NCI-H2196 (cell line): ENCODE measurements around the gene KCNJ5.
A peak's percentile ranks its signal among the peaks of the same experiment; 100 is the strongest.

Experiments used
- DNase-seq: peaks from one replicate; lab custom pipeline; 2025; ENCODE audit not compliant: unreplicated experiment; lab: John Stamatoyannopoulos, UW

KCNJ5 gene

DNA sequence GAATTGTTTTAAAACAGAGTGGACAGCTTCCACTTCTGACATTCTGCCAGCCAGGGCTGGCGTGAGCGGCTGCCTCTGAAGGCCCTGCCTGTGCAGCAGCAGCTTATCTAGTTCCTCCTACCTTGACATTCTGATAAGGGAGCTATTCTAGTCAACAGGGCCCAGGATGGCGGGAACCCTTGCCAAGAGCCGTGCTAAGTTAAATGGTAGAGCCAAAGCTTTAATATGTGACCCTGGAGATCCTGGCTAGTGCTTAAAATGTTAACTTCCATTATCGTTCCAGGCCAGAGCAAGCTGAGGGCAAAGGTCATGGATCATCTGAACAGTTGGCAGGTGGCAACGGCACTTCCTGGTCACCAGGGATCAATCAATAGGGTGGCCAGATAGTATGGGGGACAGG, 3.5 kb downstream of the KCNJ5 start:
- DNase-seq: peak; percentile 17

DNA sequence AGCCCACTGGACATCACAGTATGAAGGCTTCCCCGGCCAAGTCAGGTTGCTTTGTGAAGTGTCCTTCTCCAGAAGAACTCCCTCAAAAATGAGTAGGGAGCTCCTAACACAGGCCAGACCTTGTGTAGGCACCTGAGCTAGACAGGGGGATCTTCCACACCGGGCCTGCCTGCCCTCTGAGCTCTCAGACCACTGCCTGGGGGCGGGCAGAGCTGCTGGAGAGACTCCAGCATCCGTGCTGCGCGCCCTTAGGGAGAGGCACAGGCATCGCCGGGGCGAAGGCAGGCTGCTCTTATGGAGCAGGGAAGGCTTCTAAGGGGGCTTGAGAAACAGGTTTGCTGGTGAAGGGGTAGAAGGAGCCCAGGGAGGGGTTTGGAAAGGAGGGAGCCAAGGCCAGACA, 4.4 kb downstream of the KCNJ5 start:
- no peak for DNase-seq

DNA sequence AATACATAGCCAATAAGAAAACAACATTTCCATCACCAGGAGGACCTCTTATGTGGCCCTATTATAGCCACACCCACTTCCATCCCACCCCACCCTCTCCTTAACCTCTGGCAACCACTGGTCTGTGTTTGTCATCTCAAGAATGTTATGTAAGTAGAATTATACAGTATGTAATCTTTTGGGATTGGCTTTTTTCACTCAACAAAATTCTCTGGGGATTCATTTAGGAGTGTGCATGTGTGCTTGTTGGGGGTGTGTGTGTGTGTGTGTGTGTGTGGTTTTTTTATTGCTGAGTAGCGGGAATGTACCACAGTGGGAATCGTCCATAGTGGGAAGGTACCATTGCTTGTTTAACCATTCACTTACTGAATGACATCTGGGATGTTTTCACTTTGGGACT, 5.2 kb downstream of the KCNJ5 start:
- DNase-seq: no peak

DNA sequence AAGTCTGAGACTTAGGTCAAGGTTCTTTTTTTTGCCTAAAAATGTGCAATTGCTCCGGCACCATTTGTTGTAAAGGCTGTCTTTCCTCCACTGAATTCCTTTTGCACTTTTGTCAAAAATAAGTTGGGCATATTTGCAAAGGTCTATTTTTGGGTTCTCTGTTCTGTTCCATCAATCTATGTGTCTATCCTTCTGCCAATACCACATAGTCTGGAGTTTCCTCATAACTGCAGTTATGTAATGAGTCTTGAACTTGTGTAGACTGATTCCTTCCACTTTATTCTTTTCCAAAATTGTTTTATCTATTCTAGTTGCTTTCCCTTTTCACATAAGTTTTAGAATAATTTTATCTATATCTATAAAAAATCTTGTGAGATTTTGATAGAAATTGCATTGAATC, 6.7 kb downstream of the KCNJ5 start:
- DNase-seq: no peak

DNA sequence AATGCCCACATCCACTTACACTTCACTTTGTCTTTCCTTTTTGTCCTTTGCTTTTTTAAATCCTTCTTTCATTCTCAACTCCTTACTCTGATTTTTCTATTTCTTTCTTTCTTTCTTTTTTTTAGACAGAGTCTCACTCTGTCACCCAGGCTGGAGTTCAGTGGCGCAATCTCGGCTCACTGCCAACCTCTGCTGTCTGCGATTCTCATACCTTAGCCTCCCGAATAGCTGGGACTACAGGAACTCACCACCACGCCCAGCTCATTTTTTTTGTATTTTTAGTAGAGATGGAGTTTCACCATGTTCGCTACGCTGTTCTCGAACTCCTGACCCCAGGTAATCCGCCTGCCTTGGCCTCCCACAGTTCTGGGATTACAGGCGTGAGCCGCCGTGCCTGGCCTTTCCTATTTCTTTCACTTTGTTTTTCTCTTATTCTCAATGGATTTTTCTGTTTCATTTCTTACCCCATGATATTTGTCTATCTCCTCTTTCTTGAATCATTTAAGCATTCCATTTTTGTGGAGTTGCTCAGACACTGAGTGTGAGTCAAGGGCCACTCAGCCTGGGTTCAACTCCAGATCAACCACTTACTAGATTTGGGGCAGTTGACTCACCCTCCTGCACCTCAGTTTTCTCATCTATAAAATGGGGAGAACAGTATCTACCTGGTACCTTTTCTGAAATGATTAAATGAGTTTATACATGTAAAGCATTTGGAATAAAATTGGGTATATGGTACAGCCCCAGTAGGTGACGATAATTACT, 7.6 kb downstream of the KCNJ5 start:
- DNase-seq: no peak

DNA sequence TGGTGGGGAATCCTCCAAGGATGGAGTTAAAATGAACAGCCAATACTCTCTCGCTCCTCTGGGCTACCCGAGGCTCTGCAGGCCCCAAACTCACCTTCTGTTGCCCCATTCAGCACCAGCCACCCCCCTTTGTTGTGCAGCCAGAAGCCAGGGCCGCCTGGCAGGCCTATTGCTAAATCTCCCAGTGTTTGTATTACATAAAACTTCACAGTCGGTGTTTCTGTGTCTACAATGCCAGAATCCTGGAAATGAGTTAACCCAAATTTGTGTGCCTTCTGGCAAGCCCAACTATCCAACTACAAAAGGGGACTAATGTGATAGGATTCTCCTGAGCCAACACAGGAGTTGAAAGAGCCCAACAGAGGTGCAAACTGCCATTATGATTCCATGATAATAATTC, 9.3 kb downstream of the KCNJ5 start:
- no peak for DNase-seq

DNA sequence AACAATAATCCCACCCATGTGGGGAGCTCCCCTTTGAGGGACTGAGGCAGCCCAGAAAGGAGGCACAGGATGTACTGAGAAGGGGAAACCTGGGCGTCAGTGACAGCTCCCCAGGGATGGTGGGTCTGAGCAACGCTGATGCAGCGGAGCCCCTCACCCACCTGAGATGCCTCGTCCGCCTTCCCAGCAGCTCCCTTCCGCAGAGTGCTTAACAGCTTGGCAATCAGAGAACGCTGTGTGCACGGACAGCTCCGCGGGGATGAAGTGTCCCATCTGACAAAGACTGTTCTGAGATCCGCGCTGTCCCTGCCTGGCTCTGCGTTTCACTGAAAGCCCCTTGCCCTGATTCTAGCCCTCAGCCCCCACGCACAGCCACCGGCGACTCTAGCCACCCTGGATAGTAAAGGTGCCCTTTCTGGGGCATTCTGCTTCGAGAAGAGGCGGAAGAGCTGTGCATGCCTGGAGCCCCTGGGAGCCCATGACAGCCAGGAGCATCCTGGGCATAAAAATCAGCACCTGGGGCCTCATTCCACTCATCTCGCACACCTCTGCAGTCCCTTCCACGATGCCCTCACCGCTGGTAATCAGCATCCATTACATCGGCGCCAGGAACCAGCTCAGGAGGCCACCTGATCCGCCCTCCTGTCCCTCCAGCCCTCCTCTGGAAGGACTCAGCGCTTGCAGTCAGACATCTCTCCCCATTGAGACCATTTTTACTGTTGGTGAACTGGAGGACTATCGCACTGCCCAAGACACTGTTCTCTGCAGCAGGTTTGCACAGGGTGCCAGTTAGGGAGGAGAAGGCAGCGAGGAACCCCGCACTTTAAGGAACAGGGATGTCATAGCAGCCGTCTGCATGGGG, 10.7 kb downstream of the KCNJ5 start:
- DNase-seq: no peak

DNA sequence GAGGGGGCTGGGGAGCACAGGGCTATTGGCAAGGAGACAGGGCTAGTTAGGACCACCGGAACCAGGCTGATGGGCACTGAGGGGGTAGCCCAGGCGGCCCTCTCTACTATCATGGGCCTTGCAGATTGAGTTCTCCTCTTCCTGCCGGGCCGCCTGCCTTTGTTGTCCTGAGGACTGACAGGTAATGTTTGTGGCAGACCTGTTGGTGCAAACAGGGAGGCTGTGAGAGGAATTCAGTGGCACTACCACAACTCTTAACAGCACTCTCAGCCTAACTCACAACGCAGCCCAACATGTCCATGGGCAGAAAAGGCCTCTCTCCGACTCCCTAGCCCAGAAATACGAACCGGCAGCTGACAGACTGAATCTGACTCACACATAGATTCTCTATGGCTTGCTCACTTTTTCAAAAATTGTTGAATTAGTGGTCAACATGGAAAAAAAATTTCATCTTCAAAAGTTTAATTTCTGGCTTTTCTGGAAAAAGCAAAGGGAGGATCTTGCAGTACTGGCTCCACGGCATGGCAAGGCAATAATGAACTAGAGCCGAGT, 11.4 kb downstream of the KCNJ5 start:
- DNase-seq: no peak

DNA sequence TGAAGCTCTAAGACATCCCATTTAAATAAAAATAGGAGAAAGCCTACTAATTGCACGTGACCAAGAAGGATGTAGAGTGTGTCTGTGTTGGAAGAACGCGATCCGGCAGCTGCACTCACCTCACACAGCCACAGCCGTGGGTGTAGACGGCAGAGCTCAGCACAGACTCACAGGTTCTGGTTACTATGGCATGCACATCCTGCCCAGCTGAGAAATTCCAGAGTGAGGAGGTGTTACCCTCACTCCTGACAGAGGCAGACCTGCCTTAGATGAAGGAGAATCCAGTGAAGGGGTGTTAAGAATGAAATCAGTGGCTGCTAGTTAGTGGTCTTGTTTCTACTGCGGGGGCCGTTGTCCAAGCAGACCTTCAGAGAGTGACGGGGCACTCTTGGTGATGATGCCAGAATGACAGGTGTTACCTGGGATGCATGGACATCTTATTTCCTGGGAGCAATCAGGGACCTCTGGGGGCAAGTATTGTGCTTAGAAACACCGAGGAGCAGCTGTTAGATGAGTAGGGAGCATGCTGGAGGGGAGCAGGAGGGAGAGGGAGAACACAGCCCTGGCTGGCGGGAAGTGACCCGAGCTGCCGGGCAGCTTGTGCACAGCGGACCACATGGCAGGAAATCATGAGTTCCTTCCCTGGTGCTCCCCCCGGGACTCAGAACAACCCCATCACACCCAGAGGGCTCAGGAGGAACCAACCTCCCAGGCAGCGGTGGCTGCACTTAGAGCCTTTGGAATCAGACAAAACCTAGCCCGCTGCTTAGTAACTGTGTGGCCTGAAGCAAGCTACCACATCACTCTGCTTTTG, 12.3 kb downstream of the KCNJ5 start:
- no peak for DNase-seq

DNA sequence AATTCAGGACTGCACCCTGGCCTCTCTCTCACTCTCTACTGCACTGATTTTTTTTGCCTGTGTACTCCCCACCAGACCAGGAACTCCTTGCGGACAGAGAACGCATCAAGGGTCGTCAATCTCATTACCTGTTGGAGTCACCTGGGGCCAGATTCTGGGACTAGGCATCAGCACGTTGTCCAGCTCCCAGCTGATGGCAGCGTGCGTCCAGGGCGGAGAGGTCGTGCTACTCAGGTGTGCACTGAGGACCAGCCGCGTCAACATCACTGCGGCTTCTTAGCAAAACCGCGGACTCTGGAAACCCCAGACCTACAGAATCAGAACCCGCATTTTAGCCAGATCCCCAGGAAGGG, 13.1 kb downstream of the KCNJ5 start:
- DNase-seq: no peak

DNA sequence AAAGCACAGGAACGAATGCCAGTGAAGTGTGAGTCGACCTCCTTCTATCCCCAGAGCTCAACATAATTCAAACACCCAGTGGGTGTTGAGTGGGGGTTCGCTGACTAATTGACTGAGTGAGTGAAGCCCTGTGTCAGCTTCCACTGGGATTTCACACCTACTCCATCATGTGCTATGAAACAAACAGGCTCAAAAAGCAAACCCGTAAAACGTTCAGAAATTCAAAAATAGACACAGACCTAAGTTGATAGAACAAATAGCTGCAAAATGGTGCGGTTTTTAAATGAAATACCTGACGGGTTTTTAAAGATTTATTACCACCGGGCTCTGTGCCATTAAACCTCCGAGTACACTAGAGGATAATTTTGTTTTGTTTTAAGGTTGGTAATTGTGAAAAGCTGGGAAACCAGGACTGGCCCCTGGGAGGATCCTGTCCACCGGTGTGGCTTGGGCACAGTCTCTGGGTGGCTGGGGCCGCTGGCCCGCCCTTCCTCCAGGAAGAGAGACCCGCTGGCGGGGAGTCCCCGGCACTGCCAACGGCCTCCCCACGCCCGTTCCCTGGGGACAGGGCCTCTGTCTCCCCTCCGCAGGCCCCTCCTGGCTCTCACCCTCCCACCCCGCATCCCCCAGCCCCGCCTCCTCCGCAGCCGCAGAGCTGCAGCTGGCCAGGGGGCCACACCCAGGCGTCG, 13.6 kb downstream of the KCNJ5 start:
- no peak for DNase-seq

DNA sequence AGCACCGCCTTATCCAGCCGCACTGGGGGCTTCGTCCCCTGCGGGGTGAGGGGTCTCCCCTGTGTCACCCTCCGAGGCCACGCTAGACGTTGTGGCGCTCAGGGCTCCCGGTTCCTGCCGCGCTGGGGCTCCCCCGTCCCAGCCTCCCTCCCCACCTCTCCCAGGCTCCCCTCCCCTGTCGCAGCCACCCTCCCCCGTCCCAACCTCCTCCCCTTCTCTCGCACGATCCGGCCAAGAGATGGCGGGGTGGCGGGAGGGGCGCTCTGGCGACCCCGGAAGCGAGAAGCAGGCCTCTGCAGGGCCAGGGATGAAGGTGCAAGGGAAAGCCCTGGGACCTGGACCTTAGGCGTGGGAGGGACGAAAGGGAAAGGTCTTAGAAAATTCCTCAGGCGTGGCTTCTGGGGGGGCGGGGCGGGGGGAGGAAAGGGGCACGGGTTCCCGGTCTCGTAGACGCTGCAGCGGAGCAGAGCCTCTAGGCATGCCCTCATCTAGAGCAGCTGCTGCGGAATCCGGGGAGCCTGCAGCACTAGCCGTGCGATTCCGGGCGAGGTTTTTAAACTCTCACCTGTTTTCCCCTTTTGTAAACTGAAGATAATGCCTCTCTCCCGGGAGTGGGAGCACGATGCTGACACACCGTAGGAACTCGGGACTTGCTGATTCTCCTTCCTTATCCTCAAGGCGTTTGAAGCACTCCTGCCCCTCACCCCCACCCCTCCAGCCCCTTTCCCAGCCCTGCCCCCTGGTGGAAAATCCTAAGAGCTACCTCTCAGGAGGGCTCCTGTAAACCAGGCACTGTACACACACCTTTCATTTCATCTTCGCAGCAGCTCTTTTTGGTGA, 14.4 kb downstream of the KCNJ5 start:
- peak; percentile 39 for DNase-seq

DNA sequence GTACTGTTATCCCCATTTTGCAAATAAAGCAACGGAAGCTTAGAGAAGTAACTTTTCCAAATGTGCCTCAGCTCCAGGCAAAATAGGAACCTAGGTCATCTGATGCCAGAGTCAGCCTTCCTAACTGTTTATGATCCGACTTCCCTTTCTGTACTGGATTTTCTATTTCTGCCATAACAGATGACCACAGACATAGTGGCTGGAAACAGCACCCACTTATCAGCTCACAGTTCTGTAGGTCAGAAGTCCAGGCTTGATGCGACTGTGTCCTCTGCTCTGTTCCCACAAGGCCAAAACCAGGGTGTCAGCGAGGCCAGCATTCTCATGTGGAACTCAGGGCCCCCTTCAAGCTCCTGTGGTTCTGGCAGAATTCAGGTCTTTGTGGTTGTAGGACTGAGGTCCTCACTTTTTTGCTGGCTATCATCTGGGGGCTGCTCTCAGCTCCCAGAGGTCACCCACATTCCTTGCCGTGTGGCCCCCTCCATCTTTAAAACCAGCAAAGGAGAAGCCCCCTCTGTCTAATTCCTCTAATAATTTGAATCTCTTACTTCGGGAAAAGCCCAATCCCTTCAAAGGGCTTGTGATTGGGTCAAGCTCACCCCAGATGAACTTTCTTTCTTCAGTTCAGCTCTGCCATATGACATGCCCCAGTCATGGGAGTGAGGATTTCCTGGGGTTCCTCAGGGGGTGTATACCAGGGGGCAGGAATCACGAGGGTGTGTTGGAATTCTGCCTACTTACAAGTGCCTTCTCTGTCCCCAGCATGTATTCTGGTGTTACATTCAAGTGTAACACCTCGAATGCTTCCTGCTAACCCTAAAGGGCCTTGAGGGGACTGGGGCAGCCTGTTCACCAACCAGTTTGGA, 15.3 kb downstream of the KCNJ5 start:
- no peak for DNase-seq

DNA sequence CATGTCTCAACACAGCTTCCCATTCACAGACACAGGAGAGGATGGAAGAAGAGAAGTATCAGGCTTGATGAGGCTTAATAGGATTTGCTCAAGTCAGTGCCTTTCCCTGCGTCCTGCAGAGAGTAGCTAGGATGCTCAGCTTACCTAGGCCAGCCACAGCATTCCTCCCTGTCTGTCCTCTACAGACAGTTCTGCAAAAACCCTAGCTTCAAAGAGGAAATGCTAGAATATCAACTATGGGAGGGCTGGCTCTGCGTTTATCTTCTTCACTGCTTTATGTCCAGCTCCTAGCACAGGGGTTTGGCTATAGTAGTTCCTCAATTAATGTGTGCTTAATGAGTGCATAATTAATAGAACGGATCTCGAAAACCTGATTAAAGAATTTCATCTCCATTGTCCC, 16.4 kb downstream of the KCNJ5 start:
- DNase-seq: no peak

DNA sequence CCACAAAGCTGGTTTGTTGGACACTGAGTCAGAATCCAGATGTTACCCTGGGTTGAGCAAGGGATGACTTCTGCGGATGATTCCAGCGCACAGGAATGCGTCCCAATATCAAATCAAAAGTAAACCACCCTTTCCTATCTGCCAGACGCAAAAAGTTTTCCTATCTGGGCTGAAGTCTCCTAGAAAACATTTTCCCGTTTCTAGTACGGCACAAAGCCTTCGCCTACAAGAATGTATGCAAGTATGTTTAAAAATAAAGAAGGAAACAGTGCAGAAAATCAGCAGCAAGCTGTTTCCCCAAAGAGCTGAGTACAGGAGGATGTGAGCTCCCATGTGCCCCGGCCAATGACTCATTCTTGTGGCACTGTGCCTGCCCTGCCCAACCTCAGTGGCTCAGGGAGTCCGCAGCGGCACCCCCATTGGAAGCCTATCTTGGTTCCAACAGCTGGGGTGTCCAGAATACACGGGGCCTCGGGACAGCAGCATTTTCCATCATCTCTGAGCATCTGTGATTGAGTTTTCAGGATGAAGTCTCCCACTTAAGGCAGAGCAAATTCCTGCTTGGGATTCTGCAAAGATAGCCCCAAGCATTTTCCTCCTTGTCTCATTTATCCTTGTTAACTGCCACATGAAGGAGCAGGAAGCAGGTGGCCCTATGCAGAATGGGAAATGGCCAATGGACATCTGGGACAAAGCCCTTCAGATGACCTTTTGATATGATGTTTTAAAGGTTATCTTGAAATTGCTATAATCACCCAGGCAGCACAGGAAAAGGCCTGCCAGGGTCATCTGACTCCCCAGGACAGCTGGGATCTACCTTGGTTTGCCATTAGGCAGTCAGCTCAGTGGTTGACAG, 17.5 kb downstream of the KCNJ5 start:
- DNase-seq: no peak

DNA sequence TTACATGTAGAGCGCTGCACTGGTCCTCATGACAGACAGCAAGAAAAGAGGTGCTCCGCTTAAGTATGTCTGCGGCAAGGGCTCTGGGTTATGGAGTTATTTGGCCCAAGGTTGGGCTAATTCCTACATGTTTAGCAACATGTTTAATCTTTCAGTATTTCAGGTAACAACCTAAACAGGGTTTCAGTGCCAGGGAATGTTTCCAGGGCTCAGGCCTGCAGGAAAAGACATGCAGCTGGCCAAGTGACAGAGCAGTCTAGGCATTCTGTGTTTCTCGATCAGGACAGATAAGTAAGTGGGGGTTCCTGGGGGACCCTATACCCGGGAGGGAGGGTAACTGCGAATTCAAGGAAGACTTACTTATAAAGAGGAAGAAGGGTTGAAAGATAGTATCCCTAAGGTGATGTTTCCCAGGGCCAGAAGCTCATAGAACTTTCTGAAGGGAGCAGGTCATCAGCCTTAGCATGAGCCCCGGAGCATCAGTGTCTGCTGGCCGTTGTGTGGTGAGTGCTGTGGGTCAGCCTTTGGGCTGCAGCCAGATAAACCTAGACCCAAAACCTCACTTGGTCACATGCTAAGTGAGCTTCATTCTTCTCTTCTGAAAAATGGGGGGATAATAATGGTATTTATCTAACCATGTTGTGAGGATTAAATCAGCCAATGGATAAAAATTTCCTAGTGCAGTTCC, 18.4 kb downstream of the KCNJ5 start:
- DNase-seq: no peak

DNA sequence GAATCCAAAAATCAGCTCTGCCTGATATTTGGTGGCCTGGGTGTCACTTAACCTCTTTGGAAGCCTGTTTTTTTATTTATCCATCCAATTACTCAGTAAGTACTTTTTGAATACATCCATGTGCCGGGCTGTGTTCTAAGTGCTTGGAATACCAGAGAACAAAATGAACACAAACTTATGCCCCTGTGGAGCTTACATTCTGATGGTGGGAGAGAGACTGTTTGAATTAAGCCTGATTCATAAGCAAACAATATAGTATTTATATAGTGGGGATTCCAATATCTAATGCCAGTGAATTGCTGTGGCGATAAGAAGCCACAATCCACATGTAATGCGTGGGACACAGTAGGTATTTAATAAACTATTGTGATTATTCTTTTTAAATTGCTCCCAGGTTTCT, 19.4 kb downstream of the KCNJ5 start:
- no peak for DNase-seq

DNA sequence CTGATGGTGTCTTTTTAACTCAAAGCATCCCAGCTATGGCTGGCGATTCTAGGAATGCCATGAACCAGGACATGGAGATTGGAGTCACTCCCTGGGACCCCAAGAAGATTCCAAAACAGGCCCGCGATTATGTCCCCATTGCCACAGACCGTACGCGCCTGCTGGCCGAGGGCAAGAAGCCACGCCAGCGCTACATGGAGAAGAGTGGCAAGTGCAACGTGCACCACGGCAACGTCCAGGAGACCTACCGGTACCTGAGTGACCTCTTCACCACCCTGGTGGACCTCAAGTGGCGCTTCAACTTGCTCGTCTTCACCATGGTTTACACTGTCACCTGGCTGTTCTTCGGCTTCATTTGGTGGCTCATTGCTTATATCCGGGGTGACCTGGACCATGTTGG, 20.1 kb downstream of the KCNJ5 start:
- DNase-seq: no peak
